Ramos (cell line): ENCODE measurements around the gene RENBP.

ENCODE experiments used
- in situ Hi-C: fragments of 300-500 bp; cut with MboI; formaldehyde crosslinking; loops from one replicate; pipeline ENCODE4 v1.14.3; 2022; ENCODE audit warnings: low sequenced_read_pairs; ENCODE audit not compliant: unreplicated experiment

Gene RENBP

DNA sequence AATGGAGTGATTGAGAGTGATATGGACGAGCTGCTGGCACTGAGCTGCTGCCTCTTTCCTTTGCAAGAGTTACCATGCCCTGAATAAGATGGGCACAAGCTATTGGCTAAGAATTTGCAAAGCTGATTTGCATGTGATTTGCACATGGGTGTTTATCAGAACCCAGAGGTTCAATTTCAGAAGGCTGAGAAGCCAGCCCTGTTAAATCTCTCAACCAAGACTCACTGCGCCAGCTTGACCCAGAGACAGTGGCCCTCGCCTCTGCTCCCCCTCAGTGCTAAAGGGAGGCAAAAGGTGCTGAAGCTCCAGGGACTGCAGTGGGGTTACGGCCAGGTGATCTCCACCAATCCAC, 19.1 kb downstream of the RENBP start:
- in situ Hi-C loops: no loop called here

DNA sequence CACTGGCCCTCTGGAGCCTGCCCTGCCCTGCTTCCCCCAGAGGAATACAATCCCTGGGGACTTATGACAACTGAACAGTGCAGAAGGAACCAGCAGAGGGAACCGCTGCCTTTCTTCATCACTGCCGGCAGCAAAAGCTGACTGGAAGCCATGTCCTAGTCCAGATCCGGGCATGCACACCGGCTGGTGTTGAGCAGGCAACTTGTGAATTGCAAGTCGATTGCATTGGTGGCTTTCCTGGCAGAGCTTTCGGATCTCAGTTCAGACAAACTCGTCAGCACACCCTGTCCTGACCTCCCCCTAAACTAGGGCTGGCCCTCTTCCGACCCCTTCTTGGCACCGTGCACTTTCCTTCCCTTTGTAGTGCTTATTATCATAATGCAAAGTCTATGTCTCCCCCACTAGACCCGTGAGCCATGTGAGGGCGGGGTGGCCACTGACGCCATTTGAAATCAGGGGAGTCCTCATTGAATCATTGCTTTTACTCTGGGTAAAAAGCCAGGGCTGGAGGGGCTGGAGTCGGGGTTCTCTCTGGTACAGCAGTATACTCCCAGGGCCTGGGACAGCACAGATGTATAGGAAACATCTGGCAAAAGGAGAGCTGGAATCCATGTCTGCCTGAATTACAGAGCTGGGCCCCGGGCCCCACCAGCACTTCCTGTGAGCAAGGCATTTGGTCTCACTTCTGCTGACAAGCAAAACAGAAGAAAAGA, 20.1 kb downstream of the RENBP start:
- in situ Hi-C loops: no loop called here

DNA sequence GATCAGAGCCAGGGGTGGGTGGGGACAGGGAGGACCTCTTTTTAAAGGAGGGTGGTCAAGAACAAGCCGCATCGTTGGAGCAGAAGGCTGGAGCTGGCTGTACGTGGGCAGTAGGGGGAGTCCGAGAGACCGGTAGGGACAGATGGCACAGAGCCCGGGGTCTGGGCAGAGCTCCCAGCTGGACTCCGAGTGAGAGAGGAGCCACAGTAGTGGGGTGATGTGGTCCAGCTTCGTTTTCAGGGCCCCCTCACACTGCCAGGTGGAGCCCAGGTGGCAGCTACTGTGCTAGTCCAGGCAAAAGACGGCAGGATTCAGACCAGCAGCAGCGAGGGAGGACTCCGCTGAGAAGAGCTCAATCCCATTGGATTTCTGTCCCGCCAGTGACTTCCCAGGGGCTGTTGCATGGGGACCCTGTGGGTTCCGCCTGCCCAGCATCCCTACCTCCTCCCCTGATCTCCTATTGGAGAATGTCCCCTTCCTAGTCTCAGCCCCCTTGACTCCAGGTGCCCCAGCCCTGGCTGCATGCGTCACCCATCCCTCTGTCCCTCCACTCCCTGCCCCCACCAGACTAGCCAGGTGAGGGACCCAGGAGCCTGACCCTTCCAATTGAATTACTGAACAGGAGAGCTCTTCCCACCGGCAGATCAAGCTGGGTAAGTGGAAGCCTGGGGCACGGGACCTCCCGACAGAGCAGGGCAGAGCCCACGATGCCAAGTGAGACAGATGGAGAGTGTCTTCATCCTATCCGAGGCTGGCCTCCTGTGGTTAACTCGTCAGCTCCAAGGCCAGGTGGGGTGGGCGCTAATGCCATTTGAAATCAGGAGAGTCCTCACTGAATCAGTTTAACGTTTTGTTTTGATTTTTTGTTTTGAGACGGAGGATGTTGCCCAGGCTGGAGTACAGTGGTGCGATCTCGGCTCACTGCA, 21.2 kb downstream of the RENBP start:
- in situ Hi-C loops: no loop called here

DNA sequence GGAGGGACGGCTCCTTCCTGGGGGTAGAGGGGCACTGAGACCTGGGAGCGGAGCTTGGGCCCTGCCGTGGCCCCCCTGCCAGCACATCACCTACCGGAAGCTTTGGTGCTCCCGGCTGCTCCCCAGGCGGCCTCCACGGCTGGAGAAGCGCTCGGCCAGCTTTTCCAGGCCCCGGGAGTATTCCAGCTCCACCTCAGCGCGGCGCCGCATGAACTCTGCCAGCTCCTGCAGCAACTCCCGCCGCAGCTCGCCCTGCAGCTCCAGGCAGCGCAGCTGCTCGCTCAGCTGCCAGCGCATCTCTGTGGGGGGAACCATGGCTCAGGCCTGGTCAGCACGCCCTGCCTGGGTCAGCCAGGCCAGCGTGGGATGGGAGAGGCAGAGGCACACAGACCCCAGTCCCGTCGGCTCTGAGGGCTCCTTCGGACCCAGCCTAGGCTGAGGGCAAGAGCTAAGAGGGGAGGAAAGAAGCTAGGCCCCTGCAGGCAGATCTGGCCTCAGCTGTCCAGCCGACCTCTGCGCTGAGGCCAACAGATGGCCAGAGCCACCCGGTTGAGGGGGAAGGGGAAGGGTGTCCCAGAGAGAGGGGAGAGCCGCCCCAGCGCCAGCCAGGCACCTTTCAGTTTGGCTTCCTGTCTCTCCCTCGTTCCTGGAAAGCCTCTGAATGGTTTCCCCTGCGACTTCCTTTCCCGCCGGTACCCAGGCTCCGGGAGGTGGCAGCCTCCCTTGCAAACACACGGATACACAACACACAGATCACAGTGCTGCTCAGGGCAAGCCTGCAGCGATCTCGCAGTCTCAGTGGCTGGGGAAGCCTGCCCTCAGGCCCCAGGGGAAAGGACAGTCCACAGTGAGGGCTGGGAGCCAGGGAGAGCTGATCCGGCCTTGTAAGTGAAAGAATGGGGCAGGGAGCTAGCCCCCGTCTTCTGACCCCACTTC, 22.7 kb downstream of the RENBP start:
- in situ Hi-C loops: no loop called here

DNA sequence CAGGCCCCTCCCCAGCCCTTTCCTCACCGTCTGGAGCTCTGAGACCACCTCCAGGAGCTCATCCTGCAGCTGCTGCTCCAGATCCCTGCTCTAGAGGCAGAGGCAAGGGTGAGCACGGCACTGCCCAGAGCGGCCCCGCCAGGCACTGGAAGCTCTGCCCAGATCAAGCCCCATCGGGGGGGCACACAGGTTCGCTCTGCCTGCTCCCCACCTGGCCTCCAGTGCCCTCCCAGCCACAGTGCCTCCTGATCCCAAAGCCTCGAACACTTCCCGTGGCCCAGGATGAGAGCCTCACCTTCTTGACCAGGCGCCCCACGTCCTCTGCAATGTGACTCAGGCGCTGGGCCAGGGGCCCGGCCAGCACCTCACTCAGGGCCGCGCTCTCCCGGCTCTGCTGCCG, 23.4 kb downstream of the RENBP start:
- in situ Hi-C loops: no loop called here

DNA sequence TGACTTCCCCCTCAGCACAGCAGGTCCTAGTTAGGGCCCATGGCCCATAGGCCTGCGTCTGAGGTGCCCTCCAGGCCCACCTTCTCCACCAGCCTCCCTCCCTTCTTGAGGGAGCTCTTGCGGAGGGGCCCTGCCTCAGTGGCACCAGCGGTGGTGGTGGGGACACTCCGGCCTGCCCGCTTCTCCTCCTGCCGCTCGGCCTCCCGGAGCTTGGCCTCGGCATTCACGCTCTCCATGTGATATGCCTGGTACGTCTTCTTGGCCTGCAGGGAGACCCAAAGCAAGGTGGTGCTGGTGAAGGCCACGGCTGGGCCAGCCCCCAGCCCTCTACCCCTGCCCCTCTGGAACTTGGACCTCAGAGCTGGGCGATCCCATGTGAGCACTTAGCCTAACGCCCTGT, 23.9 kb downstream of the RENBP start:
- in situ Hi-C loops: no loop called here

DNA sequence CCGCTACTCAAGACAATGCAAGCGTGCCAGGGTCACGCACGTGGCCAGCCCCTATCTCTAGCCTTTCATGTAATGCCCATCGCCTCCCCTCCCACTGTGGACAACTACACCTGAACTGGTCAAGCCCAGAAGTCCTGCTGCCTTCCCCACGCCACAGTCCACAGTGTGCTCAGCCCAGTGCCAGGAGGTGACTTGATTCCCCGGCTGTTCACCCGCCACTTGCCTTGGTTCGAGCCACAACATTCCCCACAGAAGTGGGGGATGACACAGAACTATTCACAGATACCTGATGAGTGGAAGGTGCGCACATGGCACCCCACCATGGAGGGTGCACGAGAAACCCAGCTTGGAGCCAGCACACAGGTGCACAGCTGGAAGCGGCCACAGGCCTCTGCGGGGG, 25.2 kb downstream of the RENBP start:
- in situ Hi-C loops: no loop called here

DNA sequence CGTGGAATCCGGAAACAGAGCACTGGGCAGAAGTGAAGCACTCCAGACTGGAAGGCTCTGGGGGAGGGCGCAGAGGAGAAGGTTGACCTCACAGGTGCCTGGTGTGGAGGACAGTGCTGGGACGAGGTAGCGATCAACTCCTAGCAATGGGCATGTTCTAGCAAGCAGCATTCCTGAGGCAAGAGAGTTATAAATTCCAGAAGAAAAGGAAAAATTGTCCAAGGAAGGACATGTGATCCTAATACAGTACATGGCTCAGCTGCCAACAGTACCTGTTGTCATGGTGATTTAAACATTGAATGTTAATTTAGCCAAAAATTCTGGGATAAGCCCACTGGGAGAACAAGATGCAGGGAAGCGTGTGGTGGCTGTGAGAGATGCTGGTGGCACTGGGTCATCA, 26.6 kb downstream of the RENBP start:
- in situ Hi-C loops: no loop called here

DNA sequence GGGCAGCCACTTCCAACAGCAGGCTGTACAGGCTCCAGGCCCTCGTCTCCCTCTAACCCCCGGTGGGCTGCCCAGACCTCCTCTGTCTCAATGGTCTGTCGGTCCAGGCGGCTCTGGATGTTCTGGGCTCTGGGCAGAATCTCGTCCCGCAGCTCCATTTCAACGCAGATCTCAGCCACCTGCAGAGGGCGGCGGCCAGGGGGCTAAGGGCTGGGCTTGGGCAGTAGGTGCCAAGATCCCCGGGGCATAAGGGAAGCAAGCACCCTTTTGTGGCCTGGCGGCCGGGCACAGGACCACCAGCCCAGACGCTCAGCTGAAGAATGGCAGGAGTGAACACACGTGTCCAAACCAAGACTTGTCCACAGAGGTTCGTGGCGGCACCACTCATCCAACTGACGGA, 30.7 kb downstream of the RENBP start:
- in situ Hi-C loops: no loop called here

DNA sequence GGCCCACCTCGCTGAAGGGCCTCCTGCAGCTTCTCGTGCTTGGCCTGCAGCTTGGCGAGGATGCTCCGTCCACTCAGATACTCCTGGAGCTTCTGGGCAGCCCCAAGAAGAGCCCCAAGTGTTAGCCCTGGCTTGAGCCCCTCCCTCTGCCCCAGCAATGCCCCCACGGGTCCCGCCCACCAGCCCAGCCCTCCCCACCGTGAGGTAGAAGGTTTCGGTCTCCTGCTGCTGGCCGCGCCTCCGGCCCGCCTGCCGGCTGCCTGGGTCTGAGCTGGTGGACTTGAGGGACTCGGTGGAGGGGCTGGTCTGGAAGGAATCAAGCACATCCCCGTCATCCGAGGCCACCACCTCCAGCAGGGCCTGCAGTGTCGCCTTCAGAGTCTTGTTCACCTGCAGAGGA, 31.2 kb downstream of the RENBP start:
- in situ Hi-C loops: no loop called here

DNA sequence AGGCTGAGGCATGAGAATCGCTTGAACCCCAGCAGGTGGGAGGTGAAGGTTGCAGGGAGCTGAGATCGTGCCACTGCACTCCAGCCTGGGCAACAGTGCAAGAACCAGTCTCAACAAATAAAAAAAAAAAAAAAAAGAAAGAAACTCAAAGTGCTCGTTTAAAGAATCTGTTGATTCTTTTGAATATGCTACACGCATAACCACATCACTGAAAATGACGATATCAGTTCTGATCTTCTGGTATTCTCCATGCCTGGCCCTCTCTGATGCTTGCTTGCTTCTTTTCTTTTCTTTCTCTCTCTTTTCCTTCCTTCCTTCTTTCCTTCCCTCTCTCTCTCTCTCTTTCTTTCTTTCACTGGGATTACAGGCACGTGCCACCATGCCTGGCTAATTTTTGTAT, 32.6 kb downstream of the RENBP start:
- in situ Hi-C loops: no loop called here

DNA sequence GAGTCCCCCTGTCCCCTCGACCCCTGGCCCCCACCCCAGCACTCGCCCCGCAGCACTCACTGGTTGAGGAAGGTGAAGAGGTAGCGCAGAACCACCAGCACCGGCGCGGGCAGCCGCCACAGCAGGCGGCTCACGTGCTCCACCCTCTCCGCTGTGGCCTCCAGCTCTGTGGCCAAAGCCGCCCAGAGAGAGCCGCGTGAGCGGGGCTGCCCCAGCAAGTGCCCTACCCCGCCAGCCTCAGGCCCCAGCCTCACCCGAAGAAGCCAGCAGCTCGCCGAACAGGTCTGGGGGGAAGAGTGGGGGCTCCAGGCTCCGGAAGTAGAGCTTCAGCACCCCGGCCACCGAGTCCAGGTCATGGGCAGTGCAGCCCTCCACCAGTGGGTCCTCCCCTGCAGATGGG, 34.0 kb downstream of the RENBP start:
- in situ Hi-C loops: no loop called here

DNA sequence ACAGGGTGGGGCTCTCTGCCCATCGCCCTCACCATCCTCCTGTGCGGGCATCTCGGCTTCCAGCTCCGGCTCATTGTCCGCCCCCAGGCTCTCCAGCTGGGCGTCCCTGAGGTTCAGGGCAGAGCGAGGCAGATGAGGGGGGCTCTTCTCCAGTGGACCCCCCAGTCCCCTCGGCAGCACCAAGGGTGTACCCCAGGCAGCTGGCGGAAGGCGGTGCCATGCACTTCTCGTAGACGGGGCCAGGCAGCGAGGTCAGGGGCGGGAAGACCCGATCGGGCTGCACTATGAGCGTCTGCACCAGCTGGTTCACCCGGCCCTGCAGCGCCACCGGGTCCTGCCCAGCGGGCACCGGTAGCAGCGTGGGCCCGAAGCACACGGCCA, 34.5 kb downstream of the RENBP start:
- in situ Hi-C loops: no loop called here

DNA sequence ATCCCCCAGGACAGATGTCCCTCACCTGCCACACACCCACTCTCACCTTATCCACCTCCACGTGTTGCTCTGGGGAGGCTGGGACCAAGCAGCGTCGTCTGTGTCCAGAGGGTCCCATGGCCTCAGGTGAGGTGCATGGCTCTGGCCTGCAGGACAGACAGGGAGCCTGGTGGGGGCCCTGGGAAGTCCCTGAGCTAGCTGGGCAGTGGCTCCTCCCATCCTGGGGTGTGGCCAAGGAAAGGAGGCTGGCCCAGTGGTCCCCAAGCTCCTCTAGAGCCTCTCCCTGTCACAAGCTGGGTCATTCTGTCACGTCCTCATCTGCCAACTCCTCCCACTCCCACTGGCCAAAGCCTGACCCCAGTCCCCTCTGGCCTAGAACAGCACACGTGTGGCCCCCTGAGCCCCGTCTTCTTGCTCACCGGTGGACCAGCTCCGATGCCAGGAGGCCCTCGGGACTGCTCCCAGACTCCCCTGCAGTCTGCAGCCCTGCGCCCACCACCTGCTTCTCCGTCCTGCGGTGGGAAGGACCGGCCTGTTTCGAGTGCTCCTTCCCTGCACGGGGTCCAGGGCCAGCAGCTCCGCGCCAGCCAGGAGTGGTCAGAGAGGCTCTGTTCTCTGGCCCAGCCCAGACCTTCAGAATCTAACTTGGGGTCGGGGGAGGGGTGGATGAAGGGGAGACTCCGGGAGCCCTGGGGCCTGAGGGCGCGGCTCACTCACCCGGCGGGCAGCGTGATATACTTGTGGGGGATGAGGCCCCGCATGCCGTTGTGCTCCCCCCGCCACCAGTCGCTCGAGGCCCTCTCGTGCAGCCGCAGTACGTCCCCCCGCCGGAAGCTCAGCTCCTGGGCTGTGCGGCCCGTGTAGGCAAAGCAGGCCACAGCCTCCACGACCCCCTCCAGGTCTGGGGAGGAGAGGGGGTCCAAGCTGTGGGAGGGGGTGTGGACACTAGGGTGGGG, 35.1 kb downstream of the RENBP start:
- in situ Hi-C loops: no loop called here

DNA sequence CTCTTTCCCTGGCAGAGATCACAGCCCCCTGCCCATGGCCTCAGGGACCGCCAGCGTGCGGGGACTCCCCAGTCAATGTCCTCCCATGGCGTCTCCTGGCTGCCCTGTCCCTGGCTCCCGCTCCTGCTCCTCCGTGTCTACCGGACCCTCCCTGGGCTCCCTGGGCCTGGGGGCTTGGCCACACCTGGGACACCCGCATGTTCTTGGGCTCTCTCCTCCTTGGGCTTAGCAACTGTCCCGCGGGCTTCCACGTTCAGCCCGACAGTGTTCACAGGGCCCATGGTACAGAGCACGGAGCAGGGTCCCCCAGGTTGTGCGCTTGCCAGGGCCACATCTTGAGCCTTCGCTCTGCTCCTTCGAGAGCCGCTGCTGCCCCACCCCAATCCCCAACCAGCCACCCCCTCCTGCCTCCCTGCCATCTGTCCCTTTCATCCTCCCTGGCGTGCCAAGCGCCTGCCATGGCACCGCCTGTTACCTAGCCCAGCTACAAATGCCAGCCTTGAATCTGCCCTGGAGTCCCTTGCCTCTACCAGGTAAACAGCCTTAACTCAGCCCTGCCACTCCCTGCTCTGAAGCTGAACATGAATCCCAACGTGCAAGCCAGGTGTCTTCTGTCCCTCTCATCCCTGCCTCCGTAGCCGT, 36.1 kb downstream of the RENBP start:
- in situ Hi-C loops: no loop called here

DNA sequence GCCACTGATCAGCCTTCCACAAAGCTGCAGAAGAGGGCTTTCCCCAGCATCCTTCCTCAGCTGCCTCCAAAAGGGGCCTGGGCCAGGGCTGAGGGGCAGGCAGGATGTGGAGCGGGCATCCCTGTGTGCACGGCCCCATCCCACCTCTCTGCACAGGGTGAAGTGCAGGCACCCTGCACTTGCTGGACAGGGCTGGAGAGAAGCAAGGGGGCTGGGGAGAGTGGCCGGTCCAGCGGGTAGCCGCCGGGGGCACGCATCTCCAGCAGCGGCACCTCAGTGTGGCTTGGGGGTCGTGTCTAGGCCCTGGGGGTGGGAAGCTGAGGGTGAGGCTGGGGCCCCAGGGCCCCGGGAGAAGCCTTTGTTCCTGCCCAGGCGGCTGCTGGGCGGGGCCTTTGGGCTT, 37.0 kb downstream of the RENBP start:
- in situ Hi-C loops: no loop called here

DNA sequence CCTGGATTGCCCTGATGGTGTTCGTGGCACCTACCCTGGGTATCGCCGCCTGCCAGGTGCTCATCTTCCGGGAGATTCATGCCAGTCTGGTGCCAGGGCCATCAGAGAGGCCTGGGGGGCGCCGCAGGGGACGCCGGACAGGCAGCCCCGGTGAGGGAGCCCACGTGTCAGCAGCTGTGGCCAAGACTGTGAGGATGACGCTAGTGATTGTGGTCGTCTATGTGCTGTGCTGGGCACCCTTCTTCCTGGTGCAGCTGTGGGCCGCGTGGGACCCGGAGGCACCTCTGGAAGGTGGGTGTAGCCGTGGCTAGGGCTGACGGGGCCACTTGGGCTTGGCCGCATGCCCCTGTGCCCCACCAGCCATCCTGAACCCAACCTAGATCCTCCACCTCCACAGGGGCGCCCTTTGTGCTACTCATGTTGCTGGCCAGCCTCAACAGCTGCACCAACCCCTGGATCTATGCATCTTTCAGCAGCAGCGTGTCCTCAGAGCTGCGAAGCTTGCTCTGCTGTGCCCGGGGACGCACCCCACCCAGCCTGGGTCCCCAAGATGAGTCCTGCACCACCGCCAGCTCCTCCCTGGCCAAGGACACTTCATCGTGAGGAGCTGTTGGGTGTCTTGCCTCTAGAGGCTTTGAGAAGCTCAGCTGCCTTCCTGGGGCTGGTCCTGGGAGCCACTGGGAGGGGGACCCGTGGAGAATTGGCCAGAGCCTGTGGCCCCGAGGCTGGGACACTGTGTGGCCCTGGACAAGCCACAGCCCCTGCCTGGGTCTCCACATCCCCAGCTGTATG, 38.1 kb downstream of the RENBP start:
- in situ Hi-C loops: no loop called here

DNA sequence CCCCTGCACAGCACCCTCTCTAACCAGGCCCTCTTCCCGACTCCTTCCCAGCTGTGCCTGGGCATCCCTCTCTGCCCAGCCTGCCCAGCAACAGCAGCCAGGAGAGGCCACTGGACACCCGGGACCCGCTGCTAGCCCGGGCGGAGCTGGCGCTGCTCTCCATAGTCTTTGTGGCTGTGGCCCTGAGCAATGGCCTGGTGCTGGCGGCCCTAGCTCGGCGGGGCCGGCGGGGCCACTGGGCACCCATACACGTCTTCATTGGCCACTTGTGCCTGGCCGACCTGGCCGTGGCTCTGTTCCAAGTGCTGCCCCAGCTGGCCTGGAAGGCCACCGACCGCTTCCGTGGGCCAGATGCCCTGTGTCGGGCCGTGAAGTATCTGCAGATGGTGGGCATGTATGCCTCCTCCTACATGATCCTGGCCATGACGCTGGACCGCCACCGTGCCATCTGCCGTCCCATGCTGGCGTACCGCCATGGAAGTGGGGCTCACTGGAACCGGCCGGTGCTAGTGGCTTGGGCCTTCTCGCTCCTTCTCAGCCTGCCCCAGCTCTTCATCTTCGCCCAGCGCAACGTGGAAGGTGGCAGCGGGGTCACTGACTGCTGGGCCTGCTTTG, 38.9 kb downstream of the RENBP start:
- in situ Hi-C loops: no loop called here
